Measurements from ENCODE around the gene PTPRN2.
"Not testable (repeated sequence)": the region's sequence is repeated elsewhere in the genome, so short reads cannot be mapped to it uniquely, and the experiment has no call there.

Gene PTPRN2

DNA sequence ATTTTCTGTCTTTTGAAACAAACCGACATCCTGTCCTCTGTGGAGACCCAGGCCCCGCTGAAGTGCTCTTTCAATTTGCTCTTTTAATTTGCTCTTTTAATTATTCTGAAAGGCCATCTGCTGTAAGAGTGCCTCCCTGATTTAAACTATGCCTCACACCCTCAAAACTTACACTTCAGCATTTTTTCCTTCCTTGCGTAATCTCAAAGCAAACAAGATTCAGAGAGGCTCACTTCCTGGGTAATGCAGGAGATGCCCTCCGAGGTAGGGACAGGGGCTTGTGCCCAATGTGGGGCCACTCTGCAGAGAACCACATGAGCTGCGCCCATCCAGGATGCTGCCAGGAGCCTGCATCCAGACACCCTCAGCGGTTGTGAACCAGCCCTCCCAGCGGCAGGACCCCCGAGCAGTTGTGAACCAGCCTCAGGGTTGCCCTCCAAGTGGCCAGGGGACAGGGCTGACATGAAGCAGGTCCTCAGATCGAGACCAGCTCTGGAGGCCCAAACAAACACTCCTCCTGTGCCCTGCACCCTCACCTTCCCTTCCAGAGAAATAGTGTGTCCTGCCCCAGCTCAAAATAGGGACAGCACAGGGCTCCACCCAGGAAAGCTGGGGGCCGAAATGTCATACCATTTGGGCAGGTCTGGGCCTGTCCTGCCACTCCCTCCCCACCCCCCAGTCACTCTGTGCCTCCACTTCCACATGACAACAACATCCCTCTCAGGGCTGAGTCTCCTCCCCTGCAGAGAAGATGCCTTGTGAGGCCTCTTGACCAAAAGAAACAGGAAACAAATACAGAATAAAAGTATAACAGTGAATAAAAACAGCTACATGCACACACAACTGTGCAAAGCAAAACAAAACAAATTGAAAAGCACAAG lies 190.4 kb downstream of the PTPRN2 start:
- DNase-seq: no peak

DNA sequence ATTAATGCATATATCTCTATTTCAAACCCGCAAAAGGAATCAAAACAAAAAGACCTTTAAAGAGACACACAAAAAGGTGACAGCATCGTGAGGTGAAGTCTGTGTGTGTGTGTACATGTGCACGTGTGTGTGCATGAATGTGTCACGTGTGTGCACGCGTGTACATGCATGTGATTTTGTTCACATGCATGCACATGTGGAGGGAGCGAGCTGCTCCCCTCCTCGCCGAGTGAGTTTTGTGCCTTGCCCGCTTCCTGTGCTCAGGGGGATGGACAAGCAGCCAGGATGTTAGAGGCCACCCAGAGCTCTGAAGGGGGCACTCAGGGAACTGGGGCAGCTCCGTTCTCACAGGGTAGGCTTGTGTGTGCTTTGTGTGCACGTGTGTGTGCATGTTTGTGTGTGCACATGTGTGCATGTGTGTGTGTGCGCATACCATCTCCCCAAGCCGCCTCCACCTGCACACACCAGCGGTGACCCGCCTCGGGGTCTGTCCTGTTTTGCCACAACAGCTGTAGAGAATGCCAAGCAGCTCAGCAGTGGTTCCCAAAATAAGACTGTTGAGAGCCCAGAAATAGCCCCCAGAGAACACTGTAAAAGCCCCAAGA lies 191.2 kb downstream of the PTPRN2 start:
- DNase-seq: no peak

DNA sequence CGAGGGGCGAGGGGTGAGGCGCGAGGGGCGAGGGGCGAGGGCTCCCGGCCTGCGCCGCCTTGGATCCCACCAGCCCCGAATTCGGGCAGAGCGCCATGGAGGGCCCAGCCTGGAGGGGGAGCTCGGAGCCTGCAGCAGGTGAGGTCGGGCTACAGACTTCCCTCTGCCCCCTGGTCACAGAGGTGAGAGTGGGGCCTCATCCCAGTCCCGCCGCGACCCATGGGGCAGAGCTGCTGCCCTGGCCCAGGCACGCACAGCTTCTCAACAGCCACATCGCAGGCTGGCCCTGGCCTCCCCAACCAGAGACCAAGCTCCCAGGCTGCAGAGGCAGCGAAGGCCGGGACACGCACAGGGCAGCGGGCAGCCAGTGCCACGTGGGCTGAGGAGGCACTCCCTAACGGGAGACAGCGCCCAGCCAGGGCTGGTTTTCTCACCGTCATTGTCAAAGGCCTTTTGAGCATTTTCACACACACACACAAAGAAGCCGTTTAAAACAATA lies 191.8 kb downstream of the PTPRN2 start:
- DNase-seq: no peak

DNA sequence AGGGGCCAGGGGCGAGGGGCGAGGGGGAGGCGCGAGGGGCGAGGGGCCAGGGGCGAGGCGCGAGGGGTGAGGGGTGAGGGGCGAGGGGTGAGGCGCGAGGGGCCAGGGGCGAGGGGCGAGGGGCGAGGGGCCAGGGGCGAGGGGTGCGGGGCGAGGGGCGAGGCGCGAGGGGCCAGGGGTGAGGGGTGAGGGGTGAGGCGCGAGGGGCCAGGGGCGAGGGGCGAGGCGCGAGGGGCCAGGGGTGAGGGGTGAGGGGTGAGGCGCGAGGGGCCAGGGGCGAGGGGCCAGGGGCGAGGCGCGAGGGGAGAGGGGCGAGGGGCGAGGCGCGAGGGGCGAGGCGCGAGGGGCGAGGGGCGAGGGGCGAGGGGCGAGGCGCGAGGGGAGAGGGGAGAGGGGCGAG lies 192.3 kb downstream of the PTPRN2 start:
- DNase-seq: no peak

DNA sequence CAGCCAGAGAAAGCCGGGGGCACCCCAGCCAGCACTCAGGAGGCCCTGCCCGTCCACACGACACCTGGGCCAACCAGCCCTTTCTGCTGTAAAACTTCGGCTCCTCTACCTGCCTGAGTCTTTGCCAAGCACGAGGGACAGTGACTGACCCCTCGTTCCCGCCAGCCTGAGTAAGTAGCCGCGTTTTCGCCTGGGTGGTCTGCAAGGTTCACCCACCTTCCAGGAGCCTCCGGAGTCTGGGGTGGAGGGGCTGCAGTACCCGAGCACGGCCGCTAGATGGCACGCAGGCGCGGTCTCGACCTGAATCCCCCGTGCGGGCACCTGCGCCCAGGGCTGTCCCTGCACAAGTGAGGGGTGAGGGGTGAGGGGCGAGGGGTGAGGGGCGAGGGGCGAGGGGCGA lies 192.7 kb downstream of the PTPRN2 start:
- DNase-seq: no peak

DNA sequence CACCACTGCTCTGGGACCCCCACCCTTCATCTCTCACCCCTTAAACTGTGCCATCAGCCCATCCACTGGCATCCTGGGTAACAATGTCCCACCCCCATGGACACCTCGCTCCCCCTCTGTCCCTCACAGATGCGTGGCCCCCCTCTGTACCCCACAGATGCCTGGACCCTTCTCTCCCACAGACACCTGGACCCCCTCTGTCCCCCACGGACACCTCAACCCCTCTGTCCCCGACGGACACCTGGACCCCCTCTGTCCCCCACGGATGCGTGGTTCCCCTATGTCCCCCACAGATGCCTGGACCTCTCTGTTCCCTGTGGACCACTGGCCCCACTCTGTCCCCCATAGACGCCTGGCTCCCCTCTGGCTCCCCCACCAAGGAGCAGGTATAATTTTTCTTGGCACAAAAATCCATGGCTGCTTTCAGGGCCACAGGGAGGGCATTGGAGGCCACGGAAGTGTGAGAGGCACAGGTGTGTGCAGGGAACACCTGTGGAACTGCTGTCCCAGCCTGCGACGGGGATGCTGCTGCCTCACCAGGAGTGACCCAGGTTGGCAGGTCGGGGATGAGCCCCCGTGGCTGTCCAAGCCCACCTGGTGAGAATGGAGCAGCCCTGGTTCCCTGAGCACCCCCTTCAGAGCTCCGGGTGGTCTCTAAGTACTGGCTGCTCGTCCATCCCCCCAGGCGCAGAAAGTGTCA lies 193.5 kb downstream of the PTPRN2 start:
- no peak for DNase-seq

DNA sequence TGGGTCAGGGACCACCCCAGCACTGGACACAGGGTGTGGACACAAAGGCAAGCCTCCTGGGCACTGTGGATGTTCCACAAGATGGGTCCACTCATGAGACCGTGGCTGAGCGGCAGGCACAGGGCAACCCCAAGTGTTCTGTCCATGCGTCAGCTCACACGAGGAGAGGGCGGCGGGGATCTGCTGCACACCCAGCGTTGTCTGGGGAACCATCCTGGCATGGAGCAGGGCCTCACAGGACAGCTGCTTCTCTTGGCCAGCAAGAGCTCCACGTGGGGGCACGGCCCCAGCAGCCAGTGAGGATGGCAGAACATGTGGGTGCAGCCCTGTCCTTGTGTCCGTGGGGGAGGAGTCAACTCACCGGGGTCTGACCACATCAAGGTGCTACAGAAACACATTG lies 195.4 kb downstream of the PTPRN2 start:
- DNase-seq: no peak

DNA sequence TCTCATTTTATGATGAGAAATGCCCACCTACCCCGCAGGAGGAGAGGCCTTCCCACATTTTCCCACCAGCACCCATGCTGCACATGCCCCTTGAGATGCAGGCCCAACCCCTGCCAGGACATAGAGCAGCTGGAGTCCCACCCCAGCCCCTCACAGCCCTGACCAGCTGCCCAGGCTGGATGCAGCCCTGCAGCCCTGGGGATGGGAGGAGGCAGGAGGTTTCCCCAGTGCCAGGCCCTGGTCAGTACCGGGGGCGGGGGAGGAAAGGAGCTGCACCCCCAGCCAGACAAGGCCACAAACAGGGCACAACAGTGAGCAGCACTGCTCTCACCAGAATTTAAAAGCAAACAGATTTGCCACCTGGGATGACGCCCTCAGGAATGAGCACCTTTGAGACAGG lies 196.1 kb downstream of the PTPRN2 start:
- no peak for DNase-seq

DNA sequence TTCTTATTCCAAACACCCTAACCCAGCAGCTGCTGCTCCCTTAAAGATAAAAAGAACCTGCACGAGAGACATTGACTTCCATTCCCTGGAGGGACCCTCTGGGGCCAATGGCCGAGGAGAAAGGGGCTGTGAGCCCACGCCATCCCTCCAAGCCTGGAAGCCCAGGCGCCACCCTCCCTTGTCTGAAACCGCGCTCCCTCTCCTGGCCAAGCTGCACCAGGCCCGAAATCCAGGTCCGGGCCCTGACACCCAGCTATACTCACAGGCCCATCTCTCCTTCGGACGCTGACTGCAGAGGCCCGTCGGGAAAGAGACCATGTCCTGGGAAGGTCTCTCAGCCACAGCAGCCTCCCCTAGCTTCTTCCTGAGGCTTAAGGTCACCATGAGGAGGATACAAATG lies 196.5 kb downstream of the PTPRN2 start:
- no peak for DNase-seq

DNA sequence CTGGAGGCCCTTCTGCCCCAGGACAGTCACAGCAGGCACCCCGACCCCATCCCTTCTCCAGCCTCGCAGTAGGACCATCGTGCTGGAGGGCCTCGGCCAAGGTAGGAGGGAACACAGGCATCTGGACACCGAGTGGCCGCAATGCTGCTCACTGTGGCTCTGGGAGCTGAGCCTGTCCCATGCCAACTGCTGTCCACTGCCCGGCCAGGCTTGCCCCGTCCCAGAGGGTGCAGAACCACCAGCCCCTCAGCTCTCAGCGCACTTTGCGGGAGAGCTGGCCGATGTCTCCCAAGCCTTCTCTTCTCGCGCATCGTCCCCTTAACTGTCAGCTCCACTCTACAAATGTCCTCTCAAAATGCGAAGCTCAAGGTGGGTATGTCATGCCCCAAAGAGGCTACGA lies 197.2 kb downstream of the PTPRN2 start:
- no peak for DNase-seq

DNA sequence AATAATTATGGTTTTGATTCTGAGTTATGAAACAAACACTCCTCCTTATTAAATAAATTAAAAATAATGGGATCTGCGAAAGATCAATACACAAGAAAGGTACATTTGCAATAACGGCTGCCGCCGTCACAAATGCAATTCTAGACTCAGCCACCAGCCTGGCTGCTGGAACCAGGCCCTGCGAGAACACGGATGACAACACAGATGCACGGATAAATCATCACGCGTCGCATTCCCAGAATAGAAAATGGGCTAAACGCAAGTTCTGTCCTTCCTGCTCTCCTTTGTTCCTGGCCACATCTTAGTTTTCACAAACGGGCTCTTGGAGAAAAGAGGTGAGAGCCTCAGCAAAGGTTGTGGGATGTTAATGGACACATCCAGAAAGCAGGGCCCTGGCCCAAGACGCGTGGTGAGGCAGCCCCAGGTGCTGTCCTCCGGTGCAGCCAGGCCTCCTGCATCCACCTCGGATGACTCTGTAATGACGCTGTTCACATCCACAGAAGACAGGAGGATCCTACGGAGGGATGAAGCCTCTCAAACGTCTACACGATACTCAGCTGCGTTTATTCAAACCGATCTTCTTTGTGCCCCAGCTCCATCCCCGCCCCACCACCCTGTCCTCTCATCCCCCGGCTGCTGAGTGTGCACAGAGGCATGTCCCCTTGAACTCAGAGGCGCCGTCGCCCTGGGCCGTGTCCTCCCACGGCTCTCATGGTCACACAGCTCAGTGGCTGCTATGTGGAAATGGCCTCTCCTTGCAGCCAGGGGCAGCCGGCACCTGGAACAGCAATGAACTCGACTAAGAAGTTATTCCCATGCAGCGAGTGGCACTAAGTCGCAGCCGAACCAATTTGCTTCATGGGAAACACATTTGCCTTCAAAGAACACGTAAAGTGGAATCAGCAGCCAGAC lies 197.9 kb downstream of the PTPRN2 start:
- no peak for DNase-seq

DNA sequence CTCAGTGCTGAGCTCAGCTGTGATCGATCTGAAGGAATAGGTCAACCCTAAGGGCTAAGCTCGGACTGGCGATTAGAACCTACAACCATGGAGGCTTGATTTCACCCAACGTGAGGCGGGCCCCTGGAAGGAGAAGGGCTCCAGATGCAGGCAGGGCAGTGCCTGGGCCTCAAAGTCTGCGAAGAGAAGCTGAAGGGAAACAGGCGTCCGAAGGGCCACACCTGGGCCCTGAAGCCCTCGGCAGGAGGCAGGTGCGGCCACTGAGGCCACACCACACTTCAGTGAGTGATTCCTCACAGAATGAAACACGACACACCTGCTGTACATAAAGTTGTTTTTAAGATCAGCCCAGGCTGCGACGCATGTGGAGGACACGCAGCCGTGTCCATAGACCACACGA lies 198.7 kb downstream of the PTPRN2 start:
- DNase-seq: no peak

DNA sequence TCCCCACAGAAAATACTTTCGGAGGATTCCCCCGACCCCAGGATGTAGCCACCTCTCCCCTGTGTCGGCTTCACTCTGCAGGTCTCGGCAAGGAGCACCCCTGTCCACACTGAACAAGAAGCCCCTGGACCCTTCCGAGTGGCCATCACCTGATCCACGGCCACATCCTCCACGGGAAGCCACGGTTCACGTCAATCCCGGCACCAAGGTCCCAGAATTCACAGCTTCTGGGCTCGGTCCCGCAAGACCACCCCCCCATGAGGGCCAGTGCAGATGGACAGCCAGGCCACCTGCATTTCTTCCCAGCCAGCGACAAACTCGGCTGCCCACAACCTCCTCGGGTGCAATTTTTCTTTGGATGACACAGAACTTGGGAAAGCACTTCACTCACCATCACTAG lies 199.6 kb downstream of the PTPRN2 start:
- DNase-seq: no peak

DNA sequence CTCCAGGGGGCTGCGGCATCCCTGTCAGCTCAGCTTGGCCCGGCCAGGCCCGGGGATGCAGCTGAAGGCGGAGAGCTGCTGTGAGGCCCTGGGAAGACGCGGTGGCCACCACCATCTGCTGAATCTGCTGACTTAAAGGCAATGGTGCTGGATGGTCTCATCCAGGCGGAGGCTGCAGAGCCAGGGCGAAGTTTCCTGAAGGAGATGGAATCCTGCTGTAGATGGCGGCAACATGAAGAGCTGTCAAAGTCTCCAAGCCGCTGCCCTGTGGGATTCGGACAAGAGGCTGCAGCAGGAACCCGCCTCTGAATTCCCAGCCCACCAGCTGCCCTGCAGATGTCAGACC lies 200.1 kb downstream of the PTPRN2 start:
- no peak for DNase-seq

DNA sequence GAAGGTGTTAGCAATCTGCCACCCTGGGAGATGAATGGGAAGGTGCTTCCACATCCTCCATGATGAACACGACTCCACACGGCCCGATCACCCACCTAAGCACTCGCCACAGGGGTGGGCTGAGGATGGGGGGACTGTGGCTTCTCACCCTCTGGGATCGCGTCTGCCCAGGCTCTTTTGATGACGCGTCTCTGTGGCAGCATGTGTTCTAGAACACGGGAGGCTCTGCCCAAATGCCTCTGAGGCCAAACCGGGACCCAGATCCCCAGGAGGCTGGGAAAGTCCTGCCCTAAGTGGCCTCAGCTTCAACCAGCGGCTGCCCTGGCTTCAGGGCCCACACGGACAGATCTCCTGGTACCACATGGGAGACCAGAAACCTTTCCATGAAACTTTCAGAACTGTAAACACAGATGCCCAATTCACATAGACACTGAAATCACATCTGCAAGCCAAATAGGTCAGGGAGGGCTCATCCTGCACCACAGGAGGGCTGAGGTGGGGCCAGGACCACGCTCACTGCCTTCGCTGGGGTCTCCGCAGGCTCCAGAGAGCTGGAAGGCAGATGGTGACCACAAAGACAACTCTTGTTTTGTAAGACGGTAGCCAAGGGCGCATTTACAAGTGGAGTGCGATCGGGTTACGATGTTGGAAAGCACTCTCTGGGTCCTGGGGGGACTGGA lies 200.6 kb downstream of the PTPRN2 start:
- no peak for DNase-seq

DNA sequence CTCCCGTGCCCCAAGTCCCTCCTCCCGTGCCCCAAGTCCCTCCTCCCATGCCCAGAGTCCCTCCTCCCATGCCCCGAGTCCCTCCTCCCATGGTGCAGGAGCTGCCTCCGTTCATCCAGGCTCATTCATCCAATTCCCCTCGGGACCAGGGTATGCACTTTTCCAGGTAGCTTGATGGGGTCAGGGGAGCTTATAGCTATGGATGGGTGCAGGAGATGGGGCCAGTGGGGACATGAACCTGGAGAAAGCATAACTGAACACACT lies 201.3 kb downstream of the PTPRN2 start:
- no peak for DNase-seq

DNA sequence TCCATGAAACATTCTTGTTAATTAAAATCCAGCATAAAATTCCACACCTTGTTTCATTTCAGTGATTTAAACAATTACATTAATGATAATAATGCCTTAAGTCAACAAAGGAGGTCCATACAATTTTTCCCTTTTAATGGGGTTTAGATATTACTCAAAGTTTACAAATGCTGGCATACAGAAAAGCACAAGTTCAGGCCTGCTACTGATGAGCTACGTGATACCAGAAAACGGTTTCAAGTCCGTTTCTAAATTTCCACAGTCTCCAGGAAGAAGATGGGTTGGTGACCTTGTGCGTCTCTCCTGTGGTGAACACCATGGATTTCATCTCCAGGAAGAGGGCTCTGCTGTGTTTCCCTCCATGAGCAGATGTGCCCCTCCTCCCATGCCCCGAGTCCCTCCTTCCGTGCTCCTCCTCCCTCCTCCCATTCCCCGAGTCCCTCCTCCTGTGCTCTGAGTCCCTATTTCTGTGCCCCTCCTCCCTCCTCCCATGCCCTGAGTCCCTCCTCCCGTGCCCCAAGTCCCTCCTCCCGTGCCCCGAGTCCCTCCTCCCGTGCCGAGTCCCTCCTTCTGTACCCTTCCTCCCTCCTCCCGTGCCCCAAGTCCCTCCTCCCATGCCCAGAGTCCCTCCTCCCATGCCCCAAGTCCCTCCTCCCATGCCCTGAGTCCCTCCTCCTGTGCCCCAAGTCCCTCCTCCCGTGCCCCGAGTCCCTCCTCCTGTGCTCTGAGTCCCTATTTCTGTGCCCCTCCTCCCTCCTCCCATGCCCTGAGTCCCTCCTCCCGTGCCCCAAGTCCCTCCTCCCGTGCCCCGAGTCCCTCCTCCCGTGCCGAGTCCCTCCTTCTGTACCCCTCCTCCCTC lies 201.9 kb downstream of the PTPRN2 start:
- DNase-seq: not testable (repeated sequence)

DNA sequence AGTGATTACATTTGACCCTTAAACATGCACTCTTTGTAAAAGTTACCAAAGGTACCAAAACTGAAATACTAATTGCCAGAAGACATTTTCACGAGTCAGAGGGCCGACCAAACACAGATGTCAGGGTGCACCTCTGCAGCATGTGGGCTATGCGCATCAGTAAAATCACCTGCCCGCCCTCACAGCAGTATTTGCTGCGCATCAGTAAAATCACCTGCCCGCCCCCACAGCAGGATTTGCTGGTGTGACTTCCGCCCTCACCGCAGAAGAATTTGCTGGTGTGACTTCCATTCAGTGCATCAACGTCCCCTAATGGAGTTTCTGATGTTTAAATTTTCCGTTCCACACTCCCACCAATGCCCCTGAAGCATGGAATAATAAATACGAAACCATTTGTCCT lies 202.9 kb downstream of the PTPRN2 start:
- no peak for DNase-seq

DNA sequence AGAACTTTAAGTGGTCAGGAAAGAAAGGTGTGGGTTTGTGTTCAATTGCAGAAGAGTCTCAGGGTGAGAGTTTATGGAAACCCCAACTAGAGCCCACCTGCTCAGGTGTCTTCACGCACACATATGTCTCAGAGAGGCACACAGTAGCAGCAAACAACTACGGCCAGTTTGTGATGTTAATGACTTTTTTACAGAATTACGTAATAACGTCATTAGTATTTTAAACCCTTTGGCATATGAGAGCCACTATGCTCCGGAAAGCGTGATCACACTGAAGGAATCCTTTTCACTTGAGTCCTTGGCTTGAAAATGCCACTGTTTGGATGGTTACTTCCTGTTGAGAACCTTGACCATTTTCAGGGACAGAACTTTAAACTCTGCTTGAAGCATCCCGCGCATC lies 204.0 kb downstream of the PTPRN2 start:
- no peak for DNase-seq

DNA sequence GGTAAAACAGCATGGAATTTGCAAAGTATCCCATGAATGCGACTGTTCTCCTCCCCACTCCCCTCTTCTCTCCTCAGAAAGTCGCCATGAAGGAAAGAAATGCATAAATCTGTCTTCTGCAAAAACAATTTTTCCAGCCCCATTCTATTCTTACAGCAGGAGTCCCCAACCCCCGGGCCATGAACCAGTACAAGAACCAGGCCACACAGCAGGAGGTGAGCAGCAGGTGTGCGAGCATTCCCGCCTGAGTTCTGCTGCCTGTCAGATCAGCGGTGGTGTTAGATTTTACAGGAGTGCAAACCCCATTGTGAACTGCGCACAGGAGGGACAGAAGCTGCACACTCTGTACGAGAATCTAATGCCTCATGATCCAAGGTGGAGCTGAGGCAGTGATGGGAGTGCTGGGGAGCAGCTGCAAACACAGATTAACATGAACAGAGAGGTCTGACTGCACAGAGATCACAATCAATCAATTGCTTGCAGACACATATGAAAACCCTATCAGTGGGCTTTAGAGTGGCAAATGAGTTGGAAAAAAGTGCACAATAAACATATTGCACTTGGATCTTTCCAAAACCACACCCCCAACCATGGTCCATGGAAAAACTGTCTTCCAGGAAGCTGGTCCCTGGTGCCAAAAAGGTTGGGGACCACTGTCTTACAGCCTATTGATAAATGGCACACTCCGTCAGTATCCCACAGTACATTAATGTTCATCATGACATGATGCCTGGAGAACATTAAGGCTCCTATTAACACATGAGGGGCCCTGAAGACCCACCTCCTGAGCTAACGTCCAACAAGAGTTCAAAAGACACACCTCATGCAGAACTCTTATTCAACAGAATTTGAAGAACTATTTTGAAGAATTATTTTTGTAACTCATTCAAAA lies 205.0 kb downstream of the PTPRN2 start:
- no peak for DNase-seq

All from inflammatory macrophage (primary cell).